HepG2 (cell line): Measurements from ENCODE around the gene HNRNPM. TPM values are rescaled to one million over a fixed set of nuclear protein-coding genes. Genes with fewer than 3 reads are reported as not detected.

Experiments
- ATAC-seq: fragments of 200-7000 bp; cut with Tn5 transposase; 3 replicates; pipeline ENCODE4 v1.9.1; 2020; ENCODE audit warnings: mild to moderate bottlenecking, moderate library complexity
- BruUV-seq: library from RNA; stranded (reverse); fragments of 400-500 nt; replicated peaks from 2 replicates; lab custom pipeline; 2021; lab: Mats Ljungman, UMichigan
- CTCF ChIA-PET: fragments of 300-600 bp; formaldehyde crosslinking; extraction: SDS; loops from one replicate; lab custom pipeline; 2021; ENCODE audit warnings: low total read pairs, inconsistent platforms, low intra/inter-chr PET ratio; lab: Yijun Ruan, JAX
- POLR2A ChIA-PET: fragments of 350-600 bp; sonication (Branson Sonifier 250); formaldehyde crosslinking; loops from one replicate; lab custom pipeline; 2020; ENCODE audit warnings: antibody characterized with exemption, inconsistent platforms; lab: Yijun Ruan, JAX
- DNase-seq: peaks from one replicate; pipeline ENCODE4 v3.0.0-alpha.2; 2015; ENCODE audit warnings: low spot score
- FAIRE-seq: peaks from 3 replicates; lab custom pipeline; 2011; peaks lifted over from hg19 to GRCh38; lab: Jason Lieb, UNC
- H2AFZ ChIP-seq: one replicate; pipeline ENCODE4 v1.6.1; 2011; ENCODE audit warnings: low read length, inconsistent platforms
- H3K27ac ChIP-seq: fragments of 300-600 bp; 3 replicates; pipeline ENCODE4 v1.8.0; 2011; ENCODE audit warnings: mixed run types, mild to moderate bottlenecking, mixed read lengths, low read length, inconsistent platforms; ENCODE audit not compliant: insufficient read depth; ENCODE audit errors: extremely low read length
- H3K27me3 ChIP-seq, 2 experiments: fragments of 200-600 bp in 1 of 2; 2 replicates in 1 of 2; 3 replicates in 1 of 2; pipeline versions ENCODE4 v1.6.0 to v1.8.0; 2011; ENCODE audit warnings: low read length in 2 of 2, mild to moderate bottlenecking in 2 of 2, moderate library complexity in 2 of 2, inconsistent platforms in 1 of 2; ENCODE audit not compliant: insufficient read depth in 2 of 2, control insufficient read depth in 1 of 2
- H3K36me3 ChIP-seq, 2 experiments: fragments of 200-600 bp in 1 of 2; replicated peaks in 1 of 2; 2 replicates in 1 of 2; 3 replicates in 1 of 2; pipeline versions ENCODE4 v1.5.1 to v1.8.0; 2011; ENCODE audit warnings: low read length in 2 of 2, inconsistent platforms in 1 of 2; ENCODE audit not compliant: insufficient read depth in 2 of 2, control insufficient read depth in 1 of 2
- H3K4me1 ChIP-seq: 2 replicates; pipeline ENCODE4 v1.5.1; 2012; ENCODE audit warnings: low read length, inconsistent platforms; ENCODE audit not compliant: insufficient read depth
- H3K4me2 ChIP-seq: 2 replicates; pipeline ENCODE4 v1.6.0; 2011; ENCODE audit warnings: low read depth, low read length, inconsistent platforms
- H3K4me3 ChIP-seq, 3 experiments: fragments of 200-600 bp in 1 of 3; sonication (generic), shearing (Covaris generic) in 1 of 3; replicated peaks in 1 of 3; 2 replicates each; pipeline ENCODE4 v1.5.1; 2011 to 2016; ENCODE audit warnings: low read length in 3 of 3, inconsistent platforms in 2 of 3, low read depth in 2 of 3, mild to moderate bottlenecking in 2 of 3, control low read depth in 1 of 3, mixed read lengths in 1 of 3; ENCODE audit not compliant: insufficient read depth in 1 of 3
- H3K79me2 ChIP-seq: one replicate; pipeline ENCODE4 v1.6.1; 2011; ENCODE audit warnings: low read length, inconsistent platforms; ENCODE audit not compliant: insufficient read depth
- H3K9ac ChIP-seq: 2 replicates; pipeline ENCODE4 v1.6.0; 2011; ENCODE audit warnings: mild to moderate bottlenecking, low read depth, low read length, inconsistent platforms; ENCODE audit not compliant: insufficient read depth
- H3K9me3 ChIP-seq: 2 replicates; pipeline ENCODE4 v1.5.1; 2012; ENCODE audit warnings: mild to moderate bottlenecking, low read length
- H4K20me1 ChIP-seq: 2 replicates; pipeline ENCODE4 v1.6.0; 2011; ENCODE audit warnings: inconsistent platforms, mild to moderate bottlenecking, low read length, moderate library complexity; ENCODE audit not compliant: insufficient read depth
- CBFB ChIP-seq: sonication (generic); formaldehyde crosslinking; IDR thresholded peaks from 2 replicates; pipeline ENCODE4 v1.4.0; 2020; ENCODE audit warnings: missing genetic modification reagents
- GZF1 ChIP-seq: sonication (generic); formaldehyde crosslinking; IDR thresholded peaks from 2 replicates; pipeline ENCODE4 v1.5.1; 2020; ENCODE audit warnings: mild to moderate bottlenecking, missing genetic modification reagents
- KLF13 ChIP-seq: sonication (generic); formaldehyde crosslinking; IDR thresholded peaks from 2 replicates; pipeline ENCODE4 v1.4.0; 2020; ENCODE audit warnings: mild to moderate bottlenecking, missing genetic modification reagents
- LBX2 ChIP-seq: sonication (generic); formaldehyde crosslinking; IDR thresholded peaks from 2 replicates; pipeline ENCODE4 v1.5.0; 2020; ENCODE audit warnings: missing genetic modification reagents, mild to moderate bottlenecking, borderline replicate concordance
- XRCC5 ChIP-seq: fragments of 200-400 bp; formaldehyde crosslinking; optimal IDR thresholded peaks from 2 replicates; pipeline ENCODE3; 2017; ENCODE audit warnings: mild to moderate bottlenecking, low read length
- ZNF329 ChIP-seq: sonication (generic); formaldehyde crosslinking; IDR thresholded peaks from 2 replicates; pipeline ENCODE4 v1.9.0; 2021; ENCODE audit warnings: low read depth, mild to moderate bottlenecking, missing genetic modification reagents
- ZNF343 ChIP-seq: sonication (generic); formaldehyde crosslinking; IDR thresholded peaks from 2 replicates; pipeline ENCODE4 v1.4.0; 2020; ENCODE audit warnings: mild to moderate bottlenecking, missing genetic modification reagents
- ZNF362 ChIP-seq: sonication (generic); formaldehyde crosslinking; IDR thresholded peaks from 2 replicates; pipeline ENCODE4 v1.4.0; 2020; ENCODE audit warnings: missing genetic modification reagents, mild to moderate bottlenecking, borderline replicate concordance
- WGBS: methylation state at CpG from one replicate; pipeline ENCODE4 v1.1.6; 2017; ENCODE audit warnings: low lambda C conversion rate; 5-methylcytosine and 5-hydroxymethylcytosine counted together
- in situ Hi-C: cut with HindIII; loops from 2 replicates; pipeline ENCODE4 v1.10.0; 2017; ENCODE audit warnings: low pct_unique_long_range_greater_than_20kb; ENCODE audit not compliant: extremely low pct_ligation_motif_present
- intact Hi-C: fragments of 100-400 bp; cut with micrococcal nuclease; formaldehyde crosslinking; loops from one replicate; pipeline ENCODE4 v1.10.0; 2022; ENCODE audit not compliant: unreplicated experiment
- polyA plus RNA-seq, 8 experiments: library from polyadenylated mRNA; depleted of rRNA in 3 of 8; stranded (reverse) in 7 of 8; unstranded in 1 of 8; fragments of >200 nt; fragmentation: Illumina TruSeq in 4 of 8; extraction: Trizol in 4 of 8; gene quantifications; 2 replicates each; pipeline versions ENCODE4 v1.2.1 to v1.2.3, GENCODE V29; 2011 to 2016; ENCODE audit warnings: low read depth in 4 of 8, missing spikeins in 1 of 8, mixed read lengths in 1 of 8; ENCODE audit not compliant: insufficient read depth in 1 of 8
- total RNA-seq, 5 experiments: library from RNA; depleted of rRNA; stranded (reverse); fragments of >200 nt; fragmentation: Illumina TruSeq; extraction: Trizol; gene quantifications; 2 replicates each; pipeline ENCODE4 v1.2.3, GENCODE V29; 2016; ENCODE audit warnings: low read depth in 1 of 5

Gene HNRNPM
- total and polyA plus RNA-seq, 2 of the 13 experiments (the other 11 are each of a cell fraction or from before 2014, with no cell fraction given): 56.7 to 102 TPM

- Histone ChIP-seq H2AFZ (no peak overlapping the region), H4K20me1 (no peaks in the 10 kb centered on the region), H3K4me2 (no peak overlapping the region), H3K27me3 (no peaks in the 10 kb centered on the region), H3K27ac (no peak overlapping the region), H3K4me1 (peaks cover 38% of the 10 kb centered on the region), H3K9ac (no peak overlapping the region), H3K36me3 (no peaks in the 10 kb centered on the region), H3K79me2 (no peaks in the 10 kb centered on the region), H3K4me3 (no peak overlapping the region), H3K9me3 (no peaks in the 10 kb centered on the region)
- CTCF ChIA-PET: no interaction called here
- BruUV-seq: no TSS peak
- WGBS: 93% methylated on average over 3 of the region's 7 CpGs
- in situ Hi-C loops (no loop called here), intact Hi-C loops (no loop called here)
- ATAC-seq (no peak), DNase-seq (no peak), FAIRE-seq (no peak)
- POLR2A ChIA-PET: interaction anchor here (3.8 to 8.0 kb wide), 2 partner anchors 19 to 23 kb away, joined by 13 to 82 read pairs; partner anchors contain the start of gene HNRNPM
- TF ChIP-seq ZNF362 (CRISPR knock-in tag): no peak
- no peak for TF ChIP-seq GZF1 (CRISPR knock-in tag)
- TF ChIP-seq LBX2 (CRISPR knock-in tag): no peak
- TF ChIP-seq KLF13 (CRISPR knock-in tag): no peak
These were observed 18.5 kb upstream of the HNRNPM start for GRCh38 chr19:8426283-8426682.

- H3K9ac ChIP-seq: no peak overlapping the region
- 96% methylated on average over 6 of the region's 6 CpGs for WGBS
- no peaks in the 10 kb centered on the region for H3K9me3 ChIP-seq
- DNase-seq: no peak
- H3K79me2 ChIP-seq: no peaks in the 10 kb centered on the region
- POLR2A ChIA-PET: no interaction called here
- H3K27ac ChIP-seq: no peak overlapping the region
- H3K4me1 ChIP-seq: peaks cover 14% of the 10 kb centered on the region
- H3K4me3 ChIP-seq: no peak overlapping the region
- in situ Hi-C loops: no loop called here
- no TSS peak for BruUV-seq
- FAIRE-seq: no peak
- CTCF ChIA-PET: no interaction called here
- ATAC-seq: no peak
- H3K27me3 ChIP-seq: no peaks in the 10 kb centered on the region
- intact Hi-C loops: no loop called here
- TF ChIP-seq XRCC5: no peak
- TF ChIP-seq ZNF343 (CRISPR knock-in tag): no peak
- TF ChIP-seq ZNF329 (CRISPR knock-in tag): no peak
- no peak for TF ChIP-seq CBFB (CRISPR knock-in tag)
- no peak overlapping the region for H3K4me2 ChIP-seq
- H4K20me1 ChIP-seq: no peaks in the 10 kb centered on the region
- H2AFZ ChIP-seq: no peak overlapping the region
- no peaks in the 10 kb centered on the region for H3K36me3 ChIP-seq
These were observed 15.7 kb upstream of the HNRNPM start for GRCh38 chr19:8429044-8429443.
